ENCODE results near the gene TRABD2B.

GRCh38 chr1:47712596-47713299 is 284.4 kb downstream of the TRABD2B start:
- TF ChIP-seq RAD21 (IDR thresholded peaks at IDR 0.05; ENCODE audit: low read length) (no peak), REST (IDR thresholded peaks at IDR 0.05; ENCODE audit: low read depth, low read length) (no peak), CTCF (IDR thresholded peaks at IDR 0.05) (no peak), POLR2AphosphoS5 (IDR thresholded peaks at IDR 0.05; ENCODE audit: low read depth, low read length) (no peak), FOXM1 (IDR thresholded peaks at IDR 0.05; ENCODE audit: low read depth) (no peak), USF2 (IDR thresholded peaks at IDR 0.05; ENCODE audit: borderline replicate concordance, low read depth, low read length) (no peak), RCOR1 (IDR thresholded peaks at IDR 0.05; ENCODE audit: low read length) (no peak), MXI1 (IDR thresholded peaks at IDR 0.05; ENCODE audit: low read depth, low read length) (no peak)

Data from SK-N-SH (cell line).